ENCODE results near the gene SOWAHB.
"Not testable (repeated sequence)": the region's sequence is repeated elsewhere in the genome, so short reads cannot be mapped to it uniquely, and the experiment has no call there.

SOWAHB gene

DNA sequence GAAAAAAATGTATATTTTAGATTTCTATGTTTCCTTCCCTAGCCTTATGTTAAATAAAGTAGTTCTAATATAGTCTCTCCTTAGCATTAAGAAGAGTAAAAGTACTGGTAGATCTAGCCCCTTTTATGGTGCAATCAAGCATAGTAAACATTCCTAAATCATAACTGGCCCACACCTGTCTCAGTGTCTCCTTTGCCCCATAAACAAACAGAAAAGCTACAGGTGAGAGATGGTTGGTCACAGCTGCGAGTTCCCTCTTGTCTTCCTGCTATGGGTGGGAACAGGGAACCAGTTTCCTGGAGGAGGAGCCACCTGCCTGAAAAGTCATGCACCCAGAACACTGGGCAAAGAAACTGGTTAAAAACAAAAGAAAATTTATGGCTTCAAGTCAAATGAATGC lies 16.6 kb downstream of the SOWAHB start:
- TF ChIP-seq ZFX (IDR thresholded peaks at IDR 0.05; ENCODE audit: borderline replicate concordance) = no peak
- TF ChIP-seq, protein P1, sequence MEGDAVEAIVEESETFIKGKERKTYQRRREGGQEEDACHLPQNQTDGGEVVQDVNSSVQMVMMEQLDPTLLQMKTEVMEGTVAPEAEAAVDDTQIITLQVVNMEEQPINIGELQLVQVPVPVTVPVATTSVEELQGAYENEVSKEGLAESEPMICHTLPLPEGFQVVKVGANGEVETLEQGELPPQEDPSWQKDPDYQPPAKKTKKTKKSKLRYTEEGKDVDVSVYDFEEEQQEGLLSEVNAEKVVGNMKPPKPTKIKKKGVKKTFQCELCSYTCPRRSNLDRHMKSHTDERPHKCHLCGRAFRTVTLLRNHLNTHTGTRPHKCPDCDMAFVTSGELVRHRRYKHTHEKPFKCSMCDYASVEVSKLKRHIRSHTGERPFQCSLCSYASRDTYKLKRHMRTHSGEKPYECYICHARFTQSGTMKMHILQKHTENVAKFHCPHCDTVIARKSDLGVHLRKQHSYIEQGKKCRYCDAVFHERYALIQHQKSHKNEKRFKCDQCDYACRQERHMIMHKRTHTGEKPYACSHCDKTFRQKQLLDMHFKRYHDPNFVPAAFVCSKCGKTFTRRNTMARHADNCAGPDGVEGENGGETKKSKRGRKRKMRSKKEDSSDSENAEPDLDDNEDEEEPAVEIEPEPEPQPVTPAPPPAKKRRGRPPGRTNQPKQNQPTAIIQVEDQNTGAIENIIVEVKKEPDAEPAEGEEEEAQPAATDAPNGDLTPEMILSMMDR (IDR thresholded peaks at IDR 0.05) = no peak
- no peak overlapping the region for H3K27ac ChIP-seq

DNA sequence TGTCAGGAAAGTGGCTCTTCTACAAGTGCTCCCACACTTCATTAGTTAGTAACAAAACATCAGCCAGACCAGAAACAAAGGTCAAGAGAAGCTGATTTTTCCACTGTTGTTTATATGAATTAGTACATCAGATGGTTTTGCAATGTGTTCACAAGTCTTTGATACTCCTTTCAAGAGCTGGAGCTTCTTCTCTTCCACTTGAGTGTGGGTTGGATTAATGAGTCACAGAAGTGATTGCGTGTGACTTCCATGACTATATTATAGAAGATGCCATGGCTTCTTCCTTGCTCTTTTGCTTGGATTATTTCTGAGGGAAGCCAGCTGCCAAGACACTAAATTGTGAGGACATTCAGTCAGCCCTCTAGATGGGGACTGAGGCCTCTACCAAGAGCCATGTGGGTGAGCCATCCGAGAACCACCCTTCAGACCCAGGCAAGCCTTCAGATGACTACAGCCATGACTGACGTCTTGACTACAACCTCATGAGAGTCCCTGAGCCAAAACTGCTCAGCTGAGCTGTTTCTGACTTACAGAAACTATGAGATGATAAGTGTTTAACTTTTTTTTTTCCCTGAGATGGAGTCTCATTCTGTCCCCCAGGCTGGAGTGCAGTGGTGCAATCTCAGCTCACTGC lies 18.1 kb downstream of the SOWAHB start:
- no peak overlapping the region for H3K27ac ChIP-seq
- TF ChIP-seq, protein P1 (IDR thresholded peaks at IDR 0.05) = no peak
- no peak for TF ChIP-seq ZFX (IDR thresholded peaks at IDR 0.05; ENCODE audit: borderline replicate concordance)

DNA sequence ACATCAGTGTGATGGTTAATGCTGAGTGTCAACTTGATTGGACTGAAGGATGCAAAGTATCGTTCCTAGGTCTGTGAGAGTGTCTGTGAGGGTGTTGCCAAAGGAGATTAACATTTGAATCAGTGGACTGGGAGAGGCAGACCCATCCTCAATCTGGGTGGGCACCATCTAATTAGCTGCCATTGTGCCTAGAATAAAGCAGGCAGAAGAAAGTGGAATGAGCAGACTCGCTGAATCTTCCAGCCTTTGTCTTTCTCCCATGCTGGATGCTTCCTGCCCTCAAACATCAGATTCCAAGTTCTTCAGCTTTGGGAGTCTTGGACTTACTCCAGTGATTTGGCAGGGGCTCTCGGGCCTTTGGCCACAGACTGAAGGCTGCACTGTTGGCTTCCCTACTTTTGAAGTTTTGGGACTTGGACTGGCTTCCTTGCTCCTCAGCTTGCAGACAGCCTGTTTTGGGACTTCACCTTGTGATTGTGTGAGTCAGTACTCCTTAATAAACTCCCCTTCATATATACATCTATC lies 19.2 kb downstream of the SOWAHB start:
- H3K27ac ChIP-seq = not testable (repeated sequence)

- TF ChIP-seq ZFX (IDR thresholded peaks at IDR 0.05; ENCODE audit: borderline replicate concordance) = no peak
- TF ChIP-seq, protein P1 (IDR thresholded peaks at IDR 0.05) = no peak
- H3K27ac ChIP-seq = no peak overlapping the region
Measured at GRCh38 chr4:76874176-76874575, 23.8 kb downstream of the SOWAHB start.

DNA sequence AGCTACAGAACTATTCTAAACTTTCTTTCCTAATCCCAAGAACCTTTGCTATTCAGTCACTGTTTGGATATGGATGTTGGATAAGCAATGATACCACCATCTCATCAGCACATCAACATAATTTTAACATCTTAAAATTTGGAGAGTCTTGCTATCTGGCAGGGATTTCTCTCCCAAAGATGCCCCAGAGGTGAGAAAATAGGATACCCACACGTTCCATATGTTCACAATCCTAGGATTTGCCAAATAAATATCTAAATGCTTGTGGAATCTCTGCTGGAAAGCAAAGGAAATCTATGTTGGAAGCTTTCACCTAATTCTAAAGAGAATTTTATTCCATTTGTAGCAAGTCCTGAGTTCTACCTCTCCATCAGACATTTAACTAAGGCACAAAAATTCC lies 24.4 kb downstream of the SOWAHB start:
- no peak for TF ChIP-seq ZFX (IDR thresholded peaks at IDR 0.05; ENCODE audit: borderline replicate concordance)
- TF ChIP-seq, protein P1 (IDR thresholded peaks at IDR 0.05) = no peak
- no peak overlapping the region for H3K27ac ChIP-seq

DNA sequence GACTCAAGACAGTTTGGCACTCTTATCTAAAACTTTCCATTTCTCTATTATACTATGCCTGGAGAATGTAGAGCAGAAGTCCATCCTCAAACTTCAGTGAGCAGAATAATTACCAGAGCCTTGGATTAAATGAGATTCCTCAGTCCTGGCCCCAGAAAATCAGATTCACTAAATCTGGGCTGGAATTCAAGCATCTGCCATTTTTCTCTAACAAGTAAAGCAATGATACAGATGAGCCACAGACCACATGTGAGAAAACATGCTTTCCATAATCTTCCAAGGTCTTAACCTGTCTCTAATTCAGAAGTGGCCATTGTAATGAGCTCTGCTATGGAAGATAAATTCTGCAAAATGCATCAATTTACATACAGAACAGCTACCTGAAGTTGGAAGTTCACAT lies 25.4 kb downstream of the SOWAHB start:
- H3K27ac ChIP-seq = no peak overlapping the region
- no peak for TF ChIP-seq ZFX (IDR thresholded peaks at IDR 0.05; ENCODE audit: borderline replicate concordance)

DNA sequence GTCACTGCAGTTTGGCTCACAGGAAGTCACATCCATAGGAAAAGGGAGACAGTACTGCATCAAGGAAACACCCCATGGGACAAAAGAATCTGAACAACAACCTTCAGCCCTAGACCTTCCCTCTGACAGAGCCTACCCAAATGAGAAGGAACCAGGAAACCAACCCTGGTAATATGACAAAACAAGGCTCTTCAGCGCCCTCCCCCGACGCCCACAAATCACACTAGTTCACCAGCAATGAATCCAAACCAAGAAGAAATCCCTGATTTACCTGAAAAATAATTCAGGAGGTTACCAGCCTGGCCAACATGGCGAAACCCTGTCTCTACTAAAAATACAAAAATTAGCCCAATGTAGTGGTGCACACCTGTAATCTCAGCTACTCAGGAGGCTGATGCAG lies 29.2 kb downstream of the SOWAHB start:
- not testable (repeated sequence) for H3K27ac ChIP-seq

DNA sequence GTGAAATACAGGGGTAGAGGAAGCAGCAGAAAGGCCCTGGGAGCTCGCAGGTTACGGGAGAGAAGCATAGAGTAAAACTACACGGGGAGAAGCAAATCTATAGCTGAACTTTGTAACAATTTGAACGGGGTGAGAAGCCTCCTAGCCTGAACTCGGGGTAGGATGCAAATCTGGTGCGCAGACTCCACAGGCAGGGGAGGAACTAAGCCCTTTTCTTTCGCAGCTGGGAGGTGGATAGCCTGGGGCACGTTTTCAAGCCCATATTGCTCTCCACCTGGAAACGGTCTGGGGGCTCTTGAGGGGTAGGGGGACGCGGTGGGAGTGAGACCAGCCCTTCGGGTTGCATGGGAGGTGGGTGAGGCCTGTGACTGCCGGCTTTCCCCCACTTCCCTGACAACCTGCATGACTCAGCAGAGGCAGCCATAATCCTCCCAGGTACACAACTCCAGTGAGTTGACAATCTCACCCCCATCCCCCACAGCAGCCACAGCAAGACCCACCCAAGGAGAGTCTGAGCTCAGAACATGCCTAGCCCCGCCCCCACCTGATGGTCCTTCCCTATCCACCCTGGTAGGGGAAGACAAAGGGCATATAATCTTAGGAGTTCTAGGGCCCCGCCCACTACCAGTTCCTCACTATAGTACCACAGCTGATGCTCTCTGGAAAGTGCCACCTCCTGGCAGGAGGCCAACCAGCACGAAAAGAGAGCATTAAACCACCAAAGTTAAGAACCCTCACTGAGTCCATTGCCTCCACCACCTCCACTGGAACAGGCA lies 29.9 kb downstream of the SOWAHB start:
- TF ChIP-seq, protein P1 (IDR thresholded peaks at IDR 0.05) = no peak
- TF ChIP-seq ZFX (IDR thresholded peaks at IDR 0.05; ENCODE audit: borderline replicate concordance) = no peak
- H3K27ac ChIP-seq = no peak overlapping the region

DNA sequence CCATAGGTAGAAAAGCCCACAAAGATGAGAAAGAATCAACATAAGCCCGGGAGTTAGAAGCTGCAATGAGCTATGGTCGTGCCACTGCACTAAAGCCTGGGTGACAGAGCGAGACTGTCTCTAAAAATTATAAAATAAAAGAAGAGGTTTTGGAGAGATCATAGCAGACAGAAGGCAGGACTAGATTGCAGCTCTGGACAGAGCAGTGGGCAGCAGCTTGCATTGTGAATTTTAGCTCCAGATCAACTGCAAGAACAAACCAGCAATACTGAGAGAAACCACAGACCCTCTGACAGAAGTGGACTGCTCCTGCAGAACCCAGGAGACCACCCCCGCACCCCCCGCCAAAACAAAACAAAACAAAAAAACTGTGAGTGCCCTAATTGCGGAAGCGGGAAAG lies 30.6 kb downstream of the SOWAHB start:
- H3K27ac ChIP-seq = no peak overlapping the region
- TF ChIP-seq, protein P1 (IDR thresholded peaks at IDR 0.05) = no peak
- no peak for TF ChIP-seq ZFX (IDR thresholded peaks at IDR 0.05; ENCODE audit: borderline replicate concordance)
